GM18511 (cell line): ENCODE results near the gene TMEM219.

Experiments used
- ATAC-seq: cut with Tn5 transposase; IDR thresholded peaks from one replicate; pipeline ENCODE4 v1.9.1; 2021; ENCODE audit warnings: mild to moderate bottlenecking, moderate library complexity; ENCODE audit not compliant: unreplicated experiment

The TMEM219 gene

DNA sequence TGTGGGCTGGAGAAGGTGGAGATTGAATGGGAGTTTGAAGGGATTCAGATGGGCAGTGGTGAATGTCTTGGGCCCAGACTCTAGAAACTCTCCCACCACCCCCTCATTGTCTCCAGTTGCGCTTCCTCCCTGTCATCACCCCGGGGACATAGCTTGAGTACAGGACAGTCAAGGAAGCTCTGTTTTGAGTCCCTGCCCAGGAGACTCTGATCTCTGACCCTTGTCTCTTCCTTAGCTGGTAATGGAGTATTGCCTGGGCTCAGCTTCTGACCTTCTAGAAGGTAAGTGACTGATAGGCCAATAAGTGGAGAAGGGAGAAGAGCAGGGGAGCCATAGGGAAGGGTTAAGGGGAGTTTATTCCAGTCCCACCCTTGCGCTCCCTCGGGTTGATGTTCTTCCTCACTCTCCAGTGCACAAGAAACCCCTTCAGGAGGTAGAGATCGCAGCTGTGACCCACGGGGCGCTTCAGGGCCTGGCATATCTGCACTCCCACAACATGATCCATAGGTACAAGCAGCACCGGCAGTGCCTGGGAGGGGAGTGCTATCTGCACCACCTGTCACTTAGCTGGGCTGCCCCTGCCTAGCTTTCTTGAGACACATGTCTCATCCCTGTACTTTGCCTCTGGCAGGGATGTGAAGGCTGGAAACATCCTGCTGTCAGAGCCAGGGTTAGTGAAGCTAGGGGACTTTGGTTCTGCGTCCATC lies 16.8 kb downstream of the TMEM219 start:
- ATAC-seq, result no peak

DNA sequence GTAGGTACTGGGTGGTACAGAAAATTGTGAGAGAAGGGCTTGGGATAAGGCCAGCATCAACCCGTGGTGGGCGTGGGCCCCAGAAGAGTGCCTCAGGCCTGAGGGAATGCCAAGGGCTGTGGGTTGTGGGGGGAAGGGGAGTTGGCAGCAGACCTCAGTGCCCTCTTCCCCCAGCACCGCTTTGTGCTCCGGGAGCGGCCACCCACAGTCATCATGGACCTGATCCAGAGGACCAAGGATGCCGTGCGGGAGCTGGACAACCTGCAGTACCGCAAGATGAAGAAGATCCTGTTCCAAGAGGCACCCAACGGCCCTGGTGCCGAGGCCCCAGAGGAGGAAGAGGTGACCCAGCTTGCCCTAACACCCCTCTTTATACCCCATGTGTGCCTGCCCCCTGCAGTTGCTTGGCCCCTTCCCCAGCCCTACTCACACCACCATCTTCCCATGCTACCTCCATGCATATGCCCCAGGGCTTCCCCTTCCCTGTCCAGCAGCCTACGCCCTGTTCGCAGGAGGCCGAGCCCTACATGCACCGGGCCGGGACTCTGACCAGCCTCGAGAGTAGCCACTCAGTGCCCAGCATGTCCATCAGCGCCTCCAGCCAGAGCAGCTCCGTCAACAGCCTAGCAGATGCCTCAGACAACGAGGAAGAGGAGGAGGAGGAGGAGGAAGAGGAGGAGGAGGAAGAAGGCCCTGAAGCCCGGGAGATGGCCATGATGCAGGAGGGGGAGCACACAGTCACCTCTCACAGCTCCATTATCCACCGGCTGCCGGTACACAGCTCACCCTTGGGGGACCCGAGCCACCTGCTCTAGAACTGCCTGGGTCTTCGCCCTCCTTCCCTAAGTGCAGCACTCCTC lies 20.9 kb downstream of the TMEM219 start:
- no peak for ATAC-seq

DNA sequence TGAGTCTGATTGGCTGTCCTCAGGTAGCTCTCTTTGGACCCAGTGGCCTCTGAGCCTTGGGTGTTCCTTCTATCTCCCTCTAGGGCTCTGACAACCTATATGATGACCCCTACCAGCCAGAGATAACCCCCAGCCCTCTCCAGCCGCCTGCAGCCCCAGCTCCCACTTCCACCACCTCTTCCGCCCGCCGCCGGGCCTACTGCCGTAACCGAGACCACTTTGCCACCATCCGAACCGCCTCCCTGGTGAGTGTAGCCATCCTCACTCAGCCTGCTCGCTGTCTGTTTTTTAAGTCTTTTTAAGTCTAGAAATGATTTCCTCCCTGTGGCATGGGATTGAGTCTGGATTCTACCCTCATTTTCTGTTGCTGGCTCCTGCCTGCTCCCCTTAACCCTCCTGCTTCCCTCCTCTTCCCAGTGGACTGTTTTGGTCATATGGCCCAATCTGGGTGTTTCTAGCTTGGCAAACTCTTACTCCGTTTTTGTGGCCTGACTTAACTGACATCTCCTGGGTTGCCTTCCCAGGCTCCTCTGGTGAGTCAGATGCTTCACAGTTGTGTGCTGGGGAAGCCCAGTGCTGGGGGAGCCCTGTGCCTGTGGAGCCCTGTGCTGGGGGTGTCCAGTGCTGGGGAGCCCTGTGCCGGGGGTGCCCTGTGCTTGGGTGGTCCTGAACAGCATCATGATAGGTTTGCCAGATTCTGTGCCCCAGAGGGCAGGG lies 21.7 kb downstream of the TMEM219 start:
- no peak for ATAC-seq

DNA sequence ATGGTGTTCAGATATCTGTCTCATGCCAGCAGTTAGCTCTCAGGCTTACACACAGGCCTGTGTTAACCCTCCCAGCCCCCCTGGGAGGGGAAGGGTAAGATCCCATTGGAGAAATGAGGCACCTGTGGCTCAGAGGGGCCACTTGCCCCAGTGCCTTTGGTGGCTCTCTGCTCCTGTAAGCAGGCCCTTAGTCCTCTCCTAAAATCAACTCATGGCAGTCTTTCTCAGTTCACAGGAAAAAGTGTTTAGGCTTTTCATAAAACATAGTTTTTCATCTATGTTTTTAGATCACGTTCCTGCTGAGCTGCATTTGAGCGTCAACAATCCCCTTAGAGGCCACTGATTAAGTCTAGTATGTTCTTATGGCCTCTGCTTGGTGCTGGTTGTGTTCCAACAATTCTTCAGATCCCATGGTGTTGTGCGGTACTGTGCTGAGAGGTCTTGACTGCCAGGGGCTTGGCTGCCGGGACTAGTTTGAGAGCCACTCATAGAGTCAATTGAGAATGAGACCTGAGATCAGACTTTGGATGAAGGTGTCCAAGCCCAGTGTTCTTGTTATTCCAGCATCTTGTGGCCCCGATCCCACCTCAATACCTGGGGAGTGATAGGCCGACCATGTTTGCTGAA lies 22.4 kb downstream of the TMEM219 start:
- ATAC-seq, result no peak

DNA sequence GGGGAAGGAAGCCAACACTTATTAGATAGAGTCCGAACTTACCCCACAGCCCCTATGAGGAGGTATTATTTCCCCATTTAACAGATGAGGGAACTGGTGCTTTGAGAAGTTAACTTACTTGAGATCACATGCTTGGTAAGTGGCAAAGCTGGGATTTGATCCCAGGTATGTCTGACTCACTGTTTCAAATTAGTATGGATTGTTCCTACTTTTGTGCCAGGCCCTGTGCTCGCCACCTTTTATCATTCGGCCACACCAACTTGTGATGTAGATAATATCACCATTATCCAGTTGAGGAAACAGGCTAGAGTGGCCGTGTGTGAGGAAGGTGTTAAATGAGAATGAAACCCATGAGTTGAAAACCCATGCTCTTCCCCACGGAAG lies 22.9 kb downstream of the TMEM219 start:
- no peak for ATAC-seq

DNA sequence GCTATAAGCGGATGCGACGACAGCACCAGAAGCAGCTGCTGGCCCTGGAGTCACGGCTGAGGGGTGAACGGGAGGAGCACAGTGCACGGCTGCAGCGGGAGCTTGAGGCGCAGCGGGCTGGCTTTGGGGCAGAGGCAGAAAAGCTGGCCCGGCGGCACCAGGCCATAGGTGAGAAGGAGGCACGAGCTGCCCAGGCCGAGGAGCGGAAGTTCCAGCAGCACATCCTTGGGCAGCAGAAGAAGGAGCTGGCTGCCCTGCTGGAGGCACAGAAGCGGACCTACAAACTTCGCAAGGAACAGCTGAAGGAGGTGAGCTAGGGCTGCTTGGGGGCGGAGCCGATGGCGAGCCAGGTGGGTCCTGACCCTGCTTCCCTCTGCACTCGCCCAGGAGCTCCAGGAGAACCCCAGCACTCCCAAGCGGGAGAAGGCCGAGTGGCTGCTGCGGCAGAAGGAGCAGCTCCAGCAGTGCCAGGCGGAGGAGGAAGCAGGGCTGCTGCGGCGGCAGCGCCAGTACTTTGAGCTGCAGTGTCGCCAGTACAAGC lies 23.5 kb downstream of the TMEM219 start:
- no peak for ATAC-seq

DNA sequence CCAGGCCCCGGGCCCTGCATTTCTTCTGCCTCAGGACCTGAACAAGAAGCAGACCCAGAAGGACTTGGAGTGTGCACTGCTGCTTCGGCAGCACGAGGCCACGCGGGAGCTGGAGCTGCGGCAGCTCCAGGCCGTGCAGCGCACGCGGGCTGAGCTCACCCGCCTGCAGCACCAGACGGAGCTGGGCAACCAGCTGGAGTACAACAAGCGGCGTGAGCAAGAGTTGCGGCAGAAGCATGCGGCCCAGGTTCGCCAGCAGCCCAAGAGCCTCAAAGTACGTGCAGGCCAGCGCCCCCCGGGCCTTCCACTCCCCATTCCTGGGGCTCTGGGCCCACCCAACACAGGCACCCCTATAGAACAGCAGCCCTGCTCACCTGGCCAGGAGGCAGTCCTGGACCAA lies 24.4 kb downstream of the TMEM219 start:
- no peak for ATAC-seq

DNA sequence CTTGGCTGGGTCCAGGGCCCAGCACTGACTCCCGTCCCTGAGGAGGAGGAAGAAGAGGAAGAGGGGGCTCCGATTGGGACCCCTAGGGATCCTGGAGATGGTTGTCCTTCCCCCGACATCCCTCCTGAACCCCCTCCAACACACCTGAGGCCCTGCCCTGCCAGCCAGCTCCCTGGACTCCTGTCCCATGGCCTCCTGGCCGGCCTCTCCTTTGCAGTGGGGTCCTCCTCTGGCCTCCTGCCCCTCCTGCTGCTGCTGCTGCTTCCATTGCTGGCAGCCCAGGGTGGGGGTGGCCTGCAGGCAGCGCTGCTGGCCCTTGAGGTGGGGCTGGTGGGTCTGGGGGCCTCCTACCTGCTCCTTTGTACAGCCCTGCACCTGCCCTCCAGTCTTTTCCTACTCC lies 25.1 kb downstream of the TMEM219 start:
- ATAC-seq, result no peak

DNA sequence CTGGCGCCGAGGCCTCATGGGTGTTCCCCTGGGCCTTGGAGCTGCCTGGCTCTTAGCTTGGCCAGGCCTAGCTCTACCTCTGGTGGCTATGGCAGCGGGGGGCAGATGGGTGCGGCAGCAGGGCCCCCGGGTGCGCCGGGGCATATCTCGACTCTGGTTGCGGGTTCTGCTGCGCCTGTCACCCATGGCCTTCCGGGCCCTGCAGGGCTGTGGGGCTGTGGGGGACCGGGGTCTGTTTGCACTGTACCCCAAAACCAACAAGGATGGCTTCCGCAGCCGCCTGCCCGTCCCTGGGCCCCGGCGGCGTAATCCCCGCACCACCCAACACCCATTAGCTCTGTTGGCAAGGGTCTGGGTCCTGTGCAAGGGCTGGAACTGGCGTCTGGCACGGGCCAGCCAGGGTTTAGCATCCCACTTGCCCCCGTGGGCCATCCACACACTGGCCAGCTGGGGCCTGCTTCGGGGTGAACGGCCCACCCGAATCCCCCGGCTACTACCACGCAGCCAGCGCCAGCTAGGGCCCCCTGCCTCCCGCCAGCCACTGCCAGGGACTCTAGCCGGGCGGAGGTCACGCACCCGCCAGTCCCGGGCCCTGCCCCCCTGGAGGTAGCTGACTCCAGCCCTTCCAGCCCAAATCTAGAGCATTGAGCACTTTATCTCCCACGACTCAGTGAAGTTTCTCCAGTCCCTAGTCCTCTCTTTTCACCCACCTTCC lies 25.6 kb downstream of the TMEM219 start:
- no peak for ATAC-seq

DNA sequence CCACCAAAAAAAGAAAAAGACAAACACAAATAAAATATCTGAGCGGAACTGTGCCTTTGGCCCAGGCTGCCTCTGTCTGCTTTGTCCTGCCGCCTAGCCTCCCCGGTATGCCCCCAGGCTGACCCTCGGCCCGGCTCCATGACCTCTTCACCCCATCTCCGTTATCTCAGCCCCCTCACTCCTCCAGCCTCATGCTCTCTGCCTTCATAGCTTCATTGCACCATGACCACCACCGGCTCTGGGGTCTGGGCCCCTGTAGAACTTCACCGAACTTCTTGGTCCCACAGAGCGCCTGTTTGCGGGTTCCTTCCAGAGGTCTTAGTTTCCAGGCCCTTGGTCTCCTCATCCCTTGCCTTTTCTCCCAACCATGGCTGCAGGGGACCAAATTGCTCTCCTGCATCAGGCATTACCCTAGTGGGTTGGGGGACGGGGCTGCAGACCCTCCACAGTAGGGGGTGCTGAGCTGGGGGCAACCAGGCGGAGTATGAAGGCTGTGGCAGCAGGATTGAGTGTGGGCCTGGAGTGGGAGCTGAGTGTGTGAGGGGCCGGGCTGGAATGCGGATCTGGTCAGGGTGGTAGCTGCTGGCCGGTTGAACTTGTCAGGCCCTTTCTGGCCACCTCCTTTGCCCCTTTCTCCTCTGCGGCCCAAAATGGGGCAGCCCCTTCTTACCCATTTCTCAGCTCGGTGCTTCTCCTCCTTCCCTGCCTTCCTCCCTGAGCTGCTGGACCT lies 26.6 kb downstream of the TMEM219 start:
- no peak for ATAC-seq

DNA sequence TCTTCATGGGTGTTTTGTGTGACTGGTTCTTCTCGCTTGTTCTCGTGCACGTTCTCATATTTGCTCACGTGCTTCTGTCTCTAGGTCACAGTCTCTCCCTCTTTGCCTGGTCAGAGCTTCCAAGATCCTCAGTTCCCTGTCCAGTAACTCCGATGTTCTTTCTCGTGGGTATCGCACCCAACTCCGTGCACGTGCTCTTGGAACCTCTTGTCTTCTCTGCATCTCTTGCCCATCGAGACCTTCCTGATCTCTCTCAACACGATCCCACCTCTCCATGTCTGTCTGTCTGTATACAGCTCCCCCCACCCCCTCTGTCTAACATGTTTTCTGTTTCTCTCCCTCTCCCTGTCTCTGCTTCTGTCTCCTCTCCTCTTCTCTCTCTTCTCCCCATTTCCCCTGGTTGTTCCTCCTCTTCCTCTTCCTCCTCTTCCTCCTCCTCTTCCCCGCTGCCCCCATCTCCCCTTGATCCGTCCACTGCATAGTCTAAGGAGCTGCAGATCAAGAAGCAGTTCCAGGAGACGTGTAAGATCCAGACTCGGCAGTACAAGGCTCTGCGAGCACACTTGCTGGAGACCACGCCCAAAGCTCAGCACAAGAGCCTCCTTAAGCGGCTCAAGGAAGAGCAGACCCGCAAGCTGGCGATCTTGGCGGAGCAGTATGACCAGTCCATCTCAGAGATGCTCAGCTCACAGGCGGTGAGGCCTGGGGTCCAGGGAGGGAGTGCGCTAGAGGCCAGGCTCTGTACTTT lies 27.4 kb downstream of the TMEM219 start:
- no peak for ATAC-seq

DNA sequence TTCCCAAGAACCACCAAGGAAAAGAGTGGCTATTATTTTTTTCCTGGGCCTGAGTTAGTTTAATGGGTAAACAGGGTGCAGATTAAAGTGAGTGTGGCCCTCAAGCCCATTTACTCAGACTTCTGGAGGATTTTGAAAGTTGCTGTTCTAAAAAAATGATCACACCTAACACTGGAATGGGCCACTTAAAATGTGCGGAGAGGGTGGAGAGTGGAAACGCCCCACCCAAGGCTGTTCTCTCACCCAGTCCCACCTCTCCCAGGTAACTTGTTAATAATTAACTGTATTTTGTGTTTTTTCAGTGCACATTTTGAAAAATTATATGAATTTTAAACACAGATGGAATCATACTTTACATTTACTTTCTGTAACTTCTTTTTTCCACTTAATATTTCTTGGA lies 28.2 kb downstream of the TMEM219 start:
- no peak for ATAC-seq

DNA sequence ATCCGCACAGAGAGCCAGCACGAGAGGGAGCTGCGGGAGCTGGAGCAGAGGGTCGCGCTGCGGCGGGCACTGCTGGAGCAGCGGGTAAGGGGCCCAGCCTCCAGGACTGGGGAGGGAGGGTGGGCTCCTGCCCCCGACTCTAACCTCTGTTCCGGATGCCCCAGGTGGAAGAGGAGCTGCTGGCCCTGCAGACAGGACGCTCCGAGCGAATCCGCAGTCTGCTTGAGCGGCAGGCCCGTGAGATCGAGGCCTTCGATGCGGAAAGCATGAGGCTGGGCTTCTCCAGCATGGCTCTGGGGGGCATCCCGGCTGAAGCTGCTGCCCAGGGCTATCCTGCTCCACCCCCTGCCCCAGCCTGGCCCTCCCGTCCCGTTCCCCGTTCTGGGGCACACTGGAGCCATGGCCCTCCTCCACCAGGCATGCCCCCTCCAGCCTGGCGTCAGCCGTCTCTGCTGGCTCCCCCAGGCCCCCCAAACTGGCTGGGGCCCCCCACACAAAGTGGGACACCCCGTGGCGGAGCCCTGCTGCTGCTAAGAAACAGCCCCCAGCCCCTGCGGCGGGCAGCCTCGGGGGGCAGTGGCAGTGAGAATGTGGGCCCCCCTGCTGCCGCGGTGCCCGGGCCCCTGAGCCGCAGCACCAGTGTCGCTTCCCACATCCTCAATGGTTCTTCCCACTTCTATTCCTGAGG lies 29.1 kb downstream of the TMEM219 start:
- ATAC-seq, result no peak

DNA sequence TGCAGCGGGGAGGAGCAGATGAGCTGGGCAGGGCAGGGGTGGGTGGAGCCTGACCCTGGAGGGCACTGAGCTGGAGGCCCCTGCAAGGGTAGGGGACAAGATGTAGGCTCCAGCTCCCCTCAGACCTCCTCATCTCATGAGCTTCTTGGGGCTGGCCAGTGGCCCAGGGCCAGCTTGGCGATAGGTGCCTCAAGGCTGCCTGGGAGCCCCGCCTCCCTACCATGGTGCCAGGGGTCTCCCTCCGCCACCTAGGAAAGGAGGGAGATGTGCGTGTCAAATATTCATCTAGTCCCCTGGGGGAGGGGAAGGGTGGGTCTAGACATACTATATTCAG lies 29.7 kb downstream of the TMEM219 start:
- no peak for ATAC-seq

DNA sequence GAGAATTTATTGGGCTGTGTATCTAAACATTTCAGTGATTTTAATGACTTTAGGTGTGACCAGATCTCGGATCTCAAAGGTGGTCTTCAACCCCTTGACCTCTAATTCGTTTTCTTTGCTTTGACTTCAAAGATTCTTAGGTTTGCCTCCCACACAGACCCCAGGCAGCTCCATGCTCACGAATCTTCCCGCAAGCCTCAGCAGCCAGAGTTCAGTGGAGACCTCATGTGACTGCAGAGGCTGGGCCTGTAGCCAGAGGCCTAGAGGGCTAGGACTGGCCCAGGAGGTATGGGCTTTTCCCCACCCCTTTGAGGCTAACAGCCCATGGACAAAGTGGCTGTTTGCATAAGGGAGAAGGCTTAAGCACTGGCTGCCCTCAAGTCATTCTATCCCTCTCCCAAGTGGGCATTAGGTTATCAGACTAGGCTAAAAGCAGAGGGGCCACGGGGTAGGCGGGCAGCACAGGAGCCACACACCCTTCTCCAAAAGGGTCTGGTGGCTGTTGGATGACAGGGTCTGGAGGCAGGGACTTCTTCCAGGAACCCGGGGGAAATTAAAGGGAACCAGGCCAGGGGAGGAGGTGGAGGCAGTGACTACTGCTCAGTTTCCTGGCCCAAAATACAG lies 30.6 kb downstream of the TMEM219 start:
- ATAC-seq, result no peak

DNA sequence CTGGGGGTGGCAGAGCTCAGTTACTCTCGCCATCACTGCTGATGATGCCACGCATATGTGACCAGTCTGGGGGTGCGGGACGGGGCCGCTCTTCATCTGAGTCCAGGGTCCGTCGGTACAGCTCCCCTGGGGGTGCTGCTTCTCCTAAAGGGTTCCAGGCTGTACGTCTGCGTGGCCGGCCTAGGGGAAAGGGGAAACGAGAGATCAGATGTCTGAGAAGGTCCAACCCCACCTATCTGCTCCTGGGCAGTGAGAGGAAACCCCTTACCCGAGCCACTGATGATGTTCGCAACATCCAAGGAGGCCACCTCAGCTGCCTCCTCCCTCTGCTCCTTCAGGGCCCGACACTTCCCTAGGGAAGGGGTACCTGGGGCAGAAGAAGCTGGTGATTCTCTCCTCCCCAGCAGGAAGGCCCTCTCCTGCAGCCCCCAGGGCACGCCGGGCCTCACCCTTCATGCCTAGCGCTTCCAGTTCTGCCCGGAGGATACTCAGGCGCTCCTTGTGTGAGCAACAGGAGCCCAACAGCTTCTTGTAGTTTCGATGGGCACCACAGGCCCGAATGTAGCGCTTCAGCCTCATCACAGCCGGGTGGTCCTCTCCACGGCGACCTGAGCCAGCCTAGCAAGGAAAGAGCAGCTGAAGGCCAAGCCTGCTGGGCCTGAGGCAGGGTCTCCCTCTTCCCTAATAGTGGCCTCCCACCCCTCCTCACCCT lies 31.5 kb downstream of the TMEM219 start:
- no peak for ATAC-seq

DNA sequence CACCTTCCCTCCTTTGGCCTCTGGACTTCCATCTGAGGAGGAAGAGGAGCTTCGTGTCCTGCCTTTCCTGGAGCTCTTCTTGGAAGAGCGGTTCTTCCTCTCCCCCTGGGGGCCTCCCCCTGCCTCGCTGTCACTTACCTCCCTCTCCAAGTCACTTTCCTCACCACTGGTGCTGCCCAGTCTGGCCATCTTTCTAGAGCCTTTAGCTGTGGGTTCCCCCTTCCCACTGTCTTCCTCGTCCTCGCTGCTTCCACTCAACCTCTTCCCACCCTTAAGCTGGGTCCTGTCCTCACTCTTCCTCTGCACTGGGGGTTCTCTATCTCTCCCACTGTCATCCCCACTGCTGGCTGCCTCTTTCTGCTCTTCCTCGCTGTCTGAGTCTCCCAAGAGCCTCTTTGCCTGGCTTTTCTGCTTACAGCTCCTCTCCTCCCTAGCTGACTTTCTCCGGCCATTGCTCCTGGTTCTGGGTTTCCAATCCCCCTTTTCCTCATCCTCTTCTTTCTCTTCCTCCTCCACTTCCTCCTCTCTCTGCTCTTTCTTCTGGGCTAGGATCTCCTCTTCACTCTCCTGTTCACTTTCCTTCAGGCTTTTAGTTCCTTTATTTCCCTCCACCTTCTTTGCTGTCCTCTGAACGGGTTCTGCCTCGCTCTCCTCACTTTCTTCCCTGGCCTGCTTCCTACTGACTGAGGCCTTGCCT lies 32.2 kb downstream of the TMEM219 start:
- no peak for ATAC-seq
